Occipital lobe (tissue), 2 donors: ENCODE results near the gene PARL. TPM values are rescaled to one million over a fixed set of nuclear protein-coding genes. Genes with fewer than 3 reads are reported as not detected.

Experiments
- DNase-seq: peaks from one replicate; lab custom pipeline; 2025; lab: John Stamatoyannopoulos, UW
- total RNA-seq: library from RNA; depleted of rRNA; stranded (reverse); fragments of >200 nt; gene quantifications from one replicate; pipeline ENCODE4 v1.2.3, GENCODE V29; 2014

PARL gene
- total RNA-seq, 1 donor from 2014 or later = 26.8 TPM

GRCh38 chr3:183818041-183818620, 66.5 kb downstream of the PARL start:
- DNase-seq = no peak

GRCh38 chr3:183817639-183818038, 67.0 kb downstream of the PARL start:
- DNase-seq = no peak

GRCh38 chr3:183816681-183817510, 67.8 kb downstream of the PARL start:
- no peak for DNase-seq

- no peak for DNase-seq
Measured at GRCh38 chr3:183815951-183816475, 68.7 kb downstream of the PARL start.

GRCh38 chr3:183815563-183815940, 69.1 kb downstream of the PARL start:
- no peak for DNase-seq

GRCh38 chr3:183814240-183814639, 70.4 kb downstream of the PARL start:
- DNase-seq = no peak

GRCh38 chr3:183812761-183813445, 71.8 kb downstream of the PARL start:
- peak; percentile 53 for DNase-seq

- no peak for DNase-seq
Measured at GRCh38 chr3:183811638-183812037, 73.0 kb downstream of the PARL start.

- no peak for DNase-seq
Measured at GRCh38 chr3:183810643-183811594, 73.8 kb downstream of the PARL start.

- no peak for DNase-seq
Measured at GRCh38 chr3:183809270-183809669, 75.4 kb downstream of the PARL start.

- DNase-seq = no peak
Measured at GRCh38 chr3:183808355-183808754, 76.3 kb downstream of the PARL start.

GRCh38 chr3:183807881-183808280, 76.8 kb downstream of the PARL start:
- no peak for DNase-seq

GRCh38 chr3:183807209-183807728, 77.4 kb downstream of the PARL start:
- no peak for DNase-seq

- no peak for DNase-seq
Measured at GRCh38 chr3:183802989-183803388, 81.7 kb downstream of the PARL start.

- no peak for DNase-seq
Measured at GRCh38 chr3:183801601-183802000, 83.1 kb downstream of the PARL start.

GRCh38 chr3:183800243-183800863, 84.3 kb downstream of the PARL start:
- peak; percentile 72 for DNase-seq

GRCh38 chr3:183799461-183799860, 85.2 kb downstream of the PARL start:
- DNase-seq = no peak

GRCh38 chr3:183797996-183798395, 86.7 kb downstream of the PARL start:
- DNase-seq = no peak

- DNase-seq = no peak
Measured at GRCh38 chr3:183796372-183796771, 88.3 kb downstream of the PARL start.

GRCh38 chr3:183794452-183794851, 90.2 kb downstream of the PARL start:
- DNase-seq = no peak
